GM08714 (cell line): Measurements from ENCODE around the gene SLC3A2.

Experiments
- H3K4me3 ChIP-seq: fragments of 200-500 bp; sonication (Bioruptor generic); 2 replicates; pipeline ENCODE4 v1.5.1; 2014; ENCODE audit warnings: mild to moderate bottlenecking, low read length, inconsistent platforms
- ZNF274 ChIP-seq: IDR thresholded peaks from 2 replicates; pipeline ENCODE4 v1.6.1; 2012; ENCODE audit warnings: mild to moderate bottlenecking, low read depth, low read length

SLC3A2 gene

DNA sequence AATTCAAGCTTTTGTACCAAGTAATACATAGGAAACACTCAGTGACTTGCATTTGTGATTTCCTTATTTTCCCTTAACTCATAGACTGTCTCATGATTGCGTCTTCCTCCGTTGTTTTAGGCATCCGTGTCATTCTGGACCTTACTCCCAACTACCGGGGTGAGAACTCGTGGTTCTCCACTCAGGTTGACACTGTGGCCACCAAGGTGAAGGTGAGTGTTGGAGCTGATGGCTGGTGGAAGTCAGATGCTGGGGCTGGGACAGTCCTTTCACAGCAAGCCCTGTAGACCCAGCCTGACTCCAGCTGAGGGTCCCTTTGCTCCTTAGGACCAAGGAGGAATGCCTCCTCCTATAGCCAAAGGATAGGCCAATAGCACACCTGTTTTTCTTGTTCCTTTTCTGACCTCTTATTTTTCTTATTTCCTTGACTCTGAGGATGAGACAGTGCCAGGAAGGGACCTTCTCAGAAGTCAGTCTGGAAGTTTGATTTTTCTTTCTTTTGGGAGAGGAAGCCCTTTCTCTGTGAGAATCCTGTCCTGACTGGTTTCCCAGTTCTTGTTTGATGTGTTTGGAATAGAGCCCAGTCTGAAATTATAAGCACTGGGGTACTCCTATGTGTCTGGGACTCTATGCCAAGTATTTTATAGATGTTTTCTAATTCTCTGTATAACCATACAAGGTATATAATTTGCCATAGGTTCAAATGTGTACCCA lies 2.2 kb downstream of the SLC3A2 start:
- peak overlapping the region; percentile 85 for H3K4me3 ChIP-seq
- no peak for TF ChIP-seq ZNF274

GRCh38 chr11:62883673-62884072 lies 3.0 kb downstream of the SLC3A2 start:
- H3K4me3 ChIP-seq, result no peak overlapping the region
- no peak for TF ChIP-seq ZNF274

DNA sequence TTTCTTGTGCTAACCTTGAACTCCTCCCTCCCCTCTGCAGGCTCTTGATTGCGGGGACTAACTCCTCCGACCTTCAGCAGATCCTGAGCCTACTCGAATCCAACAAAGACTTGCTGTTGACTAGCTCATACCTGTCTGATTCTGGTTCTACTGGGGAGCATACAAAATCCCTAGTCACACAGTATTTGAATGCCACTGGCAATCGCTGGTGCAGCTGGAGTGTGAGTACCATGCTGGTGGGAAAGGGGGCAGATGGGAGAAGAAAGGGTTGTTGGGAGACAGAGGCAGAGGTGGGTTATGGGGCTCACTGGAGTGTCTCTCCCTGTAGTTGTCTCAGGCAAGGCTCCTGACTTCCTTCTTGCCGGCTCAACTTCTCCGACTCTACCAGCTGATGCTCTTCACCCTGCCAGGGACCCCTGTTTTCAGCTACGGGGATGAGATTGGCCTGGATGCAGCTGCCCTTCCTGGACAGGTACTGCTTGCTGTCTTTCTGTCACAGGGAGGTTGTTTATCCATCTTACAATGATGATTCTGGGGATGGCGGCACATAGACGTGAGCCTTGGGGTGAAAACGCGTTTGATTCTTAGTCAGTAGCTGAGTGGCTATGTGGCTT lies 4.5 kb downstream of the SLC3A2 start:
- no peak overlapping the region for H3K4me3 ChIP-seq
- no peak for TF ChIP-seq ZNF274

GRCh38 chr11:62888406-62888805 lies 7.7 kb downstream of the SLC3A2 start:
- H3K4me3 ChIP-seq, result no peak overlapping the region
- no peak for TF ChIP-seq ZNF274

GRCh38 chr11:62889126-62889483 lies 8.4 kb downstream of the SLC3A2 start:
- no peak overlapping the region for H3K4me3 ChIP-seq
- no peak for TF ChIP-seq ZNF274

DNA sequence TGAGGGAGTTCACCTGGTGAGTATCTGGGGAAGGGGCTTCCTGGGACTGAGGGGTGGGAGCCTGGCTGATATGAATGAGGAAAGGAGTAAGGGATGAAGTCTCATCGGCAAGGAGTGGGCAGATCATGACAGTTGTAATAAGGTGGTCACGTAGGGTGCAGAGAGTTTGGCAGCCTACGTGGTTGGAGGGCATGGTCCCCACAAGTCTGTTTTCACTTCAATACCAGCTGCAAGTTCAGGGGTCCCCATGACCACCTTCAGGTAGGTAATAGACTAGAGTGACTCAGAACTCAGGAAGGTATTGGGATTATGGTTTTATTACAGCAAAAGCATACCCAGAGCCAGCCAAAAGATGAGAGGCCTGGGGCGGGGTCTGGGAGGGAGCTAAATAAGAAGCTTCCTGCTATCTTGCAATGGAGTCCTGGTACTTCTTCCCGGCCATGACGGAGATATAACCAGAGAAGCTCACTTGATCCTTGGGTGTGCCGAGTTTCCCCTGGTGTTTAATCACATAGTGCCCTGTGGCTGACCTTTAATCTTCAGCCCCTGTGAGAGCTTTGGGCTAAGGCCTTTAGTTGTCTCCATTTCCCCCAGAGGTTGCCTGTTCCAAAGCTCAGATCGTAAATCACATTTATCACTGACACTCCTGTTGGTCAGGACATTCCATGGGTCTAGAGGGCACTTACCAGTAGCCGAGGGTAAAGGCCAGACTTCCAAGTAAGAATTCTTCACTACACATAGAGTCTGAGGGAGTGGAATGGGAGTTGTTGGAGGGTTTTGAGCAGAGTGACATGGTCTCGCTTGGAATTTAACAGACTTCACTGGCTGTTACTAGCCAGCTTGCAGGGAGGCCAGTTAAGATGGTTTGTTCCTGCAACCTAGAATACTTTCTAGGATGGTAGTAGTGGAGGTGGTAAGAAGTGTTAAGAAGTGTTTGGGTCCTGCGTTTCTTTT lies 9.1 kb downstream of the SLC3A2 start:
- no peak for TF ChIP-seq ZNF274
- no peak overlapping the region for H3K4me3 ChIP-seq

GRCh38 chr11:62892077-62892922 lies 11.6 kb downstream of the SLC3A2 start:
- TF ChIP-seq ZNF274, result no peak

DNA sequence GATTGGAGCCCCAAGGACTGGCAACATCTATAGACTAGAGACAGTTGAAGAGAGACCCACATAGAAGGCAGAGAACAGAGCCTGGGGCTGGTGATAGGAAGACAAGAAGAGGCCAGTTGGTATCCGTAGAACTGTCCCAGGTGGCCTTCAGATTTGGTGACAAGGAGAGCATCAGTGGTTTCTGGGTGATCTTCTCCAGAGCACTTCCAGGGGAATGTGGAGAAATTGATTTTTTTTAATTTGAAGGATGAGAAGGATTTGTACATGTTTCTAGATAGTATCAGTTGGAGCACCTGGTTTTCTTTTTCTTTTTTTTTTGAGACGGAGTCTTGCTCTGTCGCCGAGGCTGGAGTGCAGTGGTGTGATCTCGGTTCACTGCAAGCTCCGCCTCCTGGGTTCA lies 14.8 kb downstream of the SLC3A2 start:
- no peak for TF ChIP-seq ZNF274
- no peak overlapping the region for H3K4me3 ChIP-seq

More at GRCh38 chr11:62892077-62892922, 11.6 kb downstream of the SLC3A2 start:
- H3K4me3 ChIP-seq, result no peak overlapping the region

GRCh38 chr11:62896049-62896448 lies 15.4 kb downstream of the SLC3A2 start:
- TF ChIP-seq ZNF274, result no peak
- H3K4me3 ChIP-seq, result no peak overlapping the region

GRCh38 chr11:62897311-62897710 lies 16.6 kb downstream of the SLC3A2 start:
- no peak overlapping the region for H3K4me3 ChIP-seq
- TF ChIP-seq ZNF274, result no peak

- no peak for TF ChIP-seq ZNF274
- H3K4me3 ChIP-seq, result no peak overlapping the region
Observed at GRCh38 chr11:62898027-62898426, 17.3 kb downstream of the SLC3A2 start.

- no peak overlapping the region for H3K4me3 ChIP-seq
- TF ChIP-seq ZNF274, result no peak
Observed at GRCh38 chr11:62902932-62903331, 22.2 kb downstream of the SLC3A2 start.

- no peak overlapping the region for H3K4me3 ChIP-seq
Observed at GRCh38 chr11:62905296-62905695, 24.6 kb downstream of the SLC3A2 start.

More at GRCh38 chr11:62905296-62905695, 24.6 kb downstream of the SLC3A2 start:
- no peak for TF ChIP-seq ZNF274
